Left kidney (tissue), 2 donors: ENCODE data around the gene CBX5. TPM values are rescaled to one million over a fixed set of nuclear protein-coding genes. Genes with fewer than 3 reads are reported as not detected.
"Not testable (repeated sequence)": the region's sequence is repeated elsewhere in the genome, so short reads cannot be mapped to it uniquely, and the experiment has no call there.

Source experiments
- DNase-seq: peaks from one replicate; pipeline ENCODE4 v3.0.0-alpha.2; 2013
- polyA plus RNA-seq: library from polyadenylated mRNA; unstranded; fragments of 120-200 nt; gene quantifications from one replicate; pipeline ENCODE4 v1.2.1, GENCODE V29; 2013; ENCODE audit not compliant: insufficient read length

The CBX5 gene
- polyA plus RNA-seq, 1 donor: 169 TPM

DNA sequence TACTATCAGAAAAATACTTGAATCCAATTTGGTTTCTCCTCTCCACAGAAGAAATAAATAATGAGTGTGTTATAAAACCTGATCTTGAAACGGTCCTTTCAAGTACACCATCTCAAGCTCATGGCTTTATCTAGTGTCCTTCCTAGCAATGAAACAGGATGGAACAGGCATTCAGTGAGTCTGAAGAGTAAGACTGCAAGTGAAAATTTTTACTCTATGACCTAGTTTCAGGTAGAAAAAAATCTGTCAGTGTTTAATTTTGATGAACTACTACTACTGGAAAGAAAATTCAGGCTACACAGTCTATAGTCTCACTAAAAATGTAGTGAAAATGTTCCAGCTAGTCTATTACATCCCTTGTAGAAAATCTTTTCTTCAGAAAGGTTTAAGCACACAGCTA lies 7.7 kb downstream of the CBX5 start:
- no peak for DNase-seq

DNA sequence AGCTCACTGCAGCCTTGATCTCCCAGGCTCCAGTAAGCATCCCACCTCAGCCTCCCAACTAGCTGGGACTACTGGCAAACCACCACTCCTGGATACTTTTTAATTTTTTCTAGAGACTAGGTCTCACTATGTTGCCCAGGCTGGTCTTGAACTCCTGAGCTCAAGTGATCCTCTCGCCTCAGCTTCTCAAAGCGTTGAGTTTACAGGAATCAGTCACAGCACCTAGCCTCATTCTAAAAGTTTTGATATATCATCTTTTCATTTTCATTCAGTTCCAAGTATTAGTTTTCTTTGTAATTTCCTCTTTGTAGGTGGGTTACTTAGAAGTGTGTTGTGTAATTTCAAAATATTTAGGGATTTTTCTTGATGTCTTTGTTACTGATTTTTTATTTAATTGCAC lies 9.6 kb downstream of the CBX5 start:
- DNase-seq: no peak

DNA sequence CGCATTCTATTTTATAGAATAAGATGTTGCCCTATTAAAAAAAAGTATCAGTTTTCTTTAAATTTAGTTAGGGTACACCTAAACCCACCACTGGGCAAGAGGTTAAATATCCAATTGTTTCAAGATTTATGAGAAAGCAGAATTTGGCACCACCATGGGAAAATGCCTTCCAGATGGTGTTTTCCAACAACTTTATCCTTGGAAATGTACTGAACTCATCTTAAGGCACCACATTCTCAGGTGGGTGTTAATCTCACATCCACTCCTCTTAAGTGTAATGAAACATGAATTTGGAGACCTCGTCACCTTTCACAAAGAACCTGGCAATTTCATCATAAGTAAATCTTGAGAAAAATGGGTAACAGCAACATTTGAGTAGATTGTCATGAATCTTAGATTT lies 13.1 kb downstream of the CBX5 start:
- DNase-seq: no peak

DNA sequence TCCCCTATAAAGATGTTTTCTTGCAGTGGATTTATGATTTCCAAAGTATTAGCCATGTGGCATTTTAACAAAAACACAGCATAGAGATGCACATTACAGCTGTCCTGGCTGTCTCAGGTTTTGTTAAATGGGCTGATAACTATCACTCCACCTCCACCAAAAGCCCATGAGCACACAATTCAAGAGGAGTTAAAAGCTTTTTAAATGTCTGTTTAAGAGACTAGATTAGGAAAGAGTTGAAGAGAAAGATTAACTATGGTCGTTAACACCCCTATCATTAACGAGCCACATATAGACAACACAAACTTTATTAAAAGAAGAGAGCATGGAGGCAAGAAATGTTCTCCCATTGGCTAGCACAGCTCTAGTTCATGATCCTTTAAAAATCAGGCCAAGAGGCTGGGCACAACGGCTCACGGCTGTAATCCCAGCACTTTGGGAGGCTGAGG lies 14.5 kb downstream of the CBX5 start:
- no peak for DNase-seq

DNA sequence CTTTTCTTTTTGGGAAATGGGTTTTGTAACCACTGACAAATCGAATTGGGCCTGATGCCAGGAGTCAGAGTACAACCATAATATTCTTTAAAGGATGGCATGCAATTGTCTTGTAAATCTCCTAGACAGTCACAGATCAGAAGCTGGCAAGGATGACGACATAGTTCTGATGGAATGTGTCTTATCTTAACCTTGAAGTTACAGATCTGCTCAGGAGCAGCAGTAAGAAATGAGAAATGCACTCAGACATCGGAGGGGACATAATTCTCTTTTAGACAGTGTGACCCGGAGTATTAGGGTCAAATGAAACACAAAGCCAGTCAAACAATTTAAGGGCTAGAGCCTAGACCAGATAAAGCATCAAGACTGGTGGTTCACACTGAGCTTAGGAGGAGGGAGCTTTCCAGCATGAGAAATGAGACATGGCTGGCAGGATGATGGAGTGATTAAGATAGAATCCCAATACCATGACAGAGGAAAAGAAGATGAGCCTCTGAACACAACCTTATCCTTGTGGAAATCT lies 17.5 kb downstream of the CBX5 start:
- peak; percentile 58 for DNase-seq

DNA sequence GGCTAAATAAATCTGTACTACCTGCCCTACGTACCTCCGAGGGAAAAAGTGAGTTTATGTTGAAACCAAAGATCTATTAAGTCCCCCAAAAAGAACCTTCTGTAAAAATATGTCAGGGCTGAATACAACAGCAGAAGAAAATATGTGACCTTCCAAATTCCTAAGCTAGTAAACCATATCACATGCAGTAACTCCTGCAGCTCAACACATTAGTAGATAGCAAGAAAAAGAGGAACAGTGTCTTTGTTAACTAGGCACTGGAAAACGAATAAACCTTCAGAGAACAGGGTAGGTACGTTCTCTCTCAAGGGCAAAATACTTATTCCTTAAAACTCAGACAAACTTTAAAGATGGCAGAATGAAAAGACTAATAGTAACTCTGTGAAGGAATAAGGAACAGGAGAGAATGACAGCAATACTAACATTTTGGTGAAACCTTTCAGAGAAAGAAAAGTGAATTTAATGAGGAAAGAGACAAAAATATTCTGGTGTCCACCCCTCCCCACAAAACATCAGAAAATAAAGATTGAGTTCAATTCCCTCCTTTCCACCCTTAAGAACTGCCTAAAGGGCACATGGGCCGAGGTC lies 18.0 kb downstream of the CBX5 start:
- DNase-seq: peak; percentile 40

DNA sequence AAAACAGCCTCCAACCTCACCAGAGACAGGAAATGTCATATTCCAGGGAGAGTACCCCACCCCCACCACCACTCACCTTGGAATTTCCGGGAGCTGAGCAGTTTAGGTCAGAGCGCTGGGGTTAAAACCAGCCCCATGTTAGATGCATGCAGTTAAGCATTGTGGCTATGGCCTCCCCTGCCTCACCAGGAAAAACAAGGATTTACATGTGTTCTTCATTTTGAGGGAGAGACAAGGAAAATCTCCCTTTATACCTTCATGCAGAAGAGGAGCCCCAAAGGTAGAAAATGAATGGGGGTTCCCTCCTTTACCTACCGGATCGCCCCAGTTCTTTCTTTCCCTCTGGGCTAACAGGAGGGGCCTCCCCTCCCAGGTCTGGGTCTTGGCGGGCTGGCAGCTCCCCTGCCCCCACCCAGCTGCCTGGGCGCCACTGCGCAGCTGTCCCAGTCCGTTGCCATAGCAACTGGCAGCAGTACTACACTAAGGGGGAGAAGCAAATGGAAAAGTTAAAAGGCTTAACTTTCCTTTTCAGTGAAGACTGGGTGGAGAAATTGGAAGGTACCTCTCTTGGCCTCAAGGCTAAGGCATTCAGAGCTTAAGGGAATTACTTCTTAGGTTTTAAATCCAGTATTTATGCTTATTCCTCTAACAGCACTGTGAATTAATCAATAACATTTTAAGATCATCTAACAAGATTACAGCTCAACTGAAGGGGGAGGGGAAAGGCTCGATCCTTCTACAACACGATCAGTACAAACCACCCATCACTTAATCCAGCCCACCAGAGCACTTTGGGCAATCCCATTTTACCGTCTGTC lies 20.5 kb downstream of the CBX5 start:
- DNase-seq: peak; percentile 90

DNA sequence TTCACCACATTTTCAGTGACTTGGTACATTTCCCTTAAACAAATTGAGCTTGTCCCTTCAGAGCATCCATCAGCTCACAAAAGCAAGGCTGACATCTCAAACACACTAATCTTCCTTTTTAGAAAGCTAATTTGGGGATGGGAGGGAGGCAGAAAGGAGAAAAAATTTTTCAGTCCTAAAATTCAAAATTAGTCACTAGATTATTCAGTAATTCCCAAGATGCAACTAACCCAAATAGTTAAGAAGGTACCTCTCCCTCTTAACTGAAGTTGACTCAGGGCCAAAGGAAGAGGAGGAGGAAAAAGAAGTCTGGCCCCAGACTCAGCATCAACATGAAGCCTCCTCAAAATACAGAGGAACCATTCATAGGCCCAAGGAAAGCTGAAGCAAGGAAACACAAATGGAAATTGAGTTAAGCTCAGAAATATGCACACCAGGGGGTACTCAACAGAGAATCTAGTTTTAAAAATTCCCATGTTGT lies 21.7 kb downstream of the CBX5 start:
- no peak for DNase-seq

DNA sequence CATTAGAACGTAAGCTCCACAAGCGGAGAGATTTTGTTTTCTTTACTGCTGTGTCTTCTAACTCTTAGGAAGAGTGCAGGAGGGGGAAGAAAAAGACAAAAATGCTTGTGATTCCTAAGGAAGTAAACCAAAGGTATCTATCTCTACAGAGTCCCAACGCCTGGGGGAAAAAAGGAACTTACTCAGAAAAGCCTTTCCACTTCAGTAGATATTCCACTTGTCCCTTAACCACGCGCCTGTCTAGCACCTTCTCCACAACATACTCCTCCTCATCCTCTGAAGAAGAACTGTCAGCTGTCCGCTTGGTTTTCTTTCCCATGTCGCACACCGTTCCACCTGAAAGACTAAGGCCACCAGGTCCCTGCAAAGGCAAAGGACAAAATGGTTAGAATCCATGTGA lies 22.6 kb downstream of the CBX5 start:
- DNase-seq: no peak

DNA sequence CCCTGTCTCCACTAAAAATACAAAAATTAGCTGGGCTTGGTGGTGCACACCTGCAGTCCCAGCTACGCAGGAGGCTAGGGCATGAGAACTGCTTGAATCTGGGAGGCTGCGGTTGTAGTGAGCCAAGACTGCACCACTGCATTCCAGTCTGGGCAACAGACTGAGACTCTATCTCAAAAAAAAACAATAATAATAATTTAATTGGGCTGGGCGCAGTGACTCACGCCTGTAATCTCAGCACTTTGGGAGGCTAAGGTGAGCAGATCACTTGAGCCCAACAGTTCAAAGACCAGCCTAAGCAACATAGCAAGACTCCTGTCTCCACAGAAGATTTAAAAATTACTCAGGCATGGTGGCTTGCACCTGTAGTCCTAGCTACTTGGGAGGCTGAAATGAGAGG lies 26.7 kb downstream of the CBX5 start:
- no peak for DNase-seq

DNA sequence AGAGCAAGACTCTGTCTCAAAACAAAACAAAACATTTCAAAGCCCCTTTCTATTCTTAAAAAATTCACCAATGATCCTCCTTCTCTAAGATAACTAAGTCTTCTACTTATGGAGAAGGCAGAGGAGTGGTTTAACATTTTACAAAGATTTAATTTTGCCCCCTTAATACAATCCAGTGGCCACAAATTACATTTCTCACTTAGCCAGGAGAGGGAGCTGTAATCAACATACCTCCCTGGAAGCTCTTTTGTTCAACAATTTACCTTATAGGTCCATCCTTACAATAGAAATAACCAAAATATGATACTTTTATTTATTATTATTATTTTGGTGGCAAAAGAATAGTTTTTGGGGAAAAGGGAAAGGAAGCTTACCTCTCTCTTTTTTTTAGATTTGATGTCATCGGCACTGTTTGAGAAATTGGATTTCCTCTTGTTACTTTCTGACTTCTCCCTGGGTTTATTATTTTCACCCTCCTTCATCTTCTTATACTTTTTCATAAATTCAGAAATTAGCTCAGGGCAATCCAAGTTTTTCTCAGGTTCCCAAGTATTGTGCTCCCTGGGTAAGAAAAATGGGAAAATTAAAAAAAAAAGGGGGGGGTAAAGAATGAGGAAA lies 28.1 kb downstream of the CBX5 start:
- no peak for DNase-seq

DNA sequence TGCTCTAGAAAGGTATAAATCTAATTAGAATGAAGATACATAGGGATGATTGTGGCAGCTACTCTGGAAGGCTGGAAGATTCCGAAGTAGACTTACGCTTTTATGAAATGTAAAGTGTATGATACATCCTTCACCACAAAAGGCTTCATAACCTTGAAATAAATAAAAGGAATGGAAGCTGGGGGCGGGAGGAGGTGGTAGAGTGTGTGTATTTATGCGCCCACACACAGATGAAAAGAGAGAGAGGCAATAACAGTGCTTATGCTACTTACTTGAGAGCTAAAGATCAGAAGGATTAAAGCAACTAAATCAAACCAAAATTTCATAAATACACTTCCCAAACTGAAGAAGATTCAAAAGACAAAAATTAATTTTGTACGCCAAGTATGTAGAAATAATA lies 30.4 kb downstream of the CBX5 start:
- DNase-seq: no peak

DNA sequence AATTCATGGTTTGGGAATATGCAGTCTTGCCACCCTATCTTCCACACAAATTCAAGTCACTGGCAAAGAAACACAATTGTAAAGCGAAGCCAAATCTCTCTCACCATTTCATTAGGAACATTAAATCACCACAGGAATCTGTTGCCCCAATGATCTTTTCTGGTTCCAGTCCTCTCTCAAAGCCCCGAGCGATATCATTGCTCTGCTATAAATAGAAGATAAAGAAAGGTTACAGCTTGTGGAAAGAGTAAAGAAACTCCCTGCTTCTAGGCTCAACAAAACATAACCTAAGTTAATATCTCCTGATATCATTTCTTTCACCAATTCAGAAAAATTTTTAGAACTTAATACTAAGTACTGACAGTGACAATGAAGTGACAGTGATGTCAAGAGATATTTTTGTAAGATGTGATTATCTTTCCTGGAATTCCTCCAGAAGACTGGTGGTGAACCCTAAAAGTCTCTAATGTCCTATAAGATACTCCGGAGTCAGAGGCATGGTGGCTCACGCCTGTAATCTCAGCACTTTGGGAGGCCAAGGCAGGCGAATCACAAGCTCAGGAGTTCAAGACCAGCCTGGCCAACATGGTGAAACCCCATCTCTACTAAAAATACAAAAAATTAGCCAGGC lies 33.8 kb downstream of the CBX5 start:
- no peak for DNase-seq

DNA sequence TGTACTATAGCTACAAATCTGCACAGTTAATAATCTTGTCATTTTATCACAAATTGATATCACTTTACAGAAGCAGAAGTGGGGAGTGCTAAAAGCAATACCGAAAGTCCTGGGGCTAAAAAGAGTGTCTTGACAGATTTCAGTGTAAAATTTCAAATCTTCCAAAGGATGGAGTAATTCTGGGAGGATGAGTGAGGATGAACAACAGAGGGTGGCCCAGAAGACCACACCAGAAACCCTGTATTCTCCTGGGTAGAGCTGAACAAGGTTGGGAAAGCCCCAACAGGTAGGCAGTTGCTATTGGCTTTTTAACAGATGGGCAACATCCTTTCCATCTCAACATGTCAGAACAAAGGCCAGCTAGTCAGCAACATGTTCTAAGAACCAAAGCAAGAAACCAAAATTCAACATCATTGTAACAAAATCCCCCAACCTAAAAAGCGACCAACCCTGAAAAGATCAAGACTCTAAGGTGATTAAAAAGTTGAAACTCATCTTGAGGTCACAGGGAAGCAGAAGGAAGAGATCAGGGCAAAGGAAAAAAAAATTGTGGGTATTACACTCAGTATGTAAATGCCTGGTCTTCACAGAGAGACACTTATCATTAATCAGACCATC lies 38.8 kb downstream of the CBX5 start:
- DNase-seq: no peak

DNA sequence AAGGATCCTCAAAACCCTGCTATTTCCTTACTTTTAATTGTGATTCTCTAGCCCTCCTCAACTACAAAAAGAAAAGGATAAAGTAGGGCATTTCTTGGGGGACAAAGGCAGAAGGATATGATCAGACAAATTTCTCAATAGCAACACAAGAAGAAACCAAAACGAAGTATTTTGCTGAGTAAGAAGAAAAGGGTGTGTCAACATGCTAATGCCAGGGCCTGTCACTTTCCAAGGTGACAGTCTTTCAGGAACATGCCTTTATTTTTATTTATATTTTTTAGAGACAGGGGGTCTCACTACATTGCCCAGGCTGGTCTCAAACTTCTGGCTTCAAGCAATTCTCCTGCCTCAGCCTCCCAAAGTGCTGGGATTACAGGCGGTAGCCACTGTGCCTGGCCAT lies 39.8 kb downstream of the CBX5 start:
- no peak for DNase-seq

DNA sequence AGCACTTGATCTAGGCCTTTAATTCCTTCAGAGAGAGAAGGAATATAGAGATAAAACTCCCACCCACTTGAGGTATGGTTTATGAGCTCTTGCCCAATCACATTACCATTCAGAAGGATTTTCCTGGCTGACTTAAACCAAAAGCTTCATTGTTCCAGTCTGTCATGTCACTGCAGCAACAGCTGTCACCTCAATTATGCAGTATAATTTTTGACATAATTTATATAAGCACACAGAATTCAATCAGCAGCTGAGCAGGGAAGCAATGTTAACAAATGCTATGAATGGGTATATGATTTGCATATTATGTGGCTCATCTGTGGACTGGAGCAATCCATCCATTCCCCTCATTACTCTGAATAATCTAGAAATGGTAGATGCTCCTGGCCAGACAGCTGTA lies 40.3 kb downstream of the CBX5 start:
- no peak for DNase-seq

DNA sequence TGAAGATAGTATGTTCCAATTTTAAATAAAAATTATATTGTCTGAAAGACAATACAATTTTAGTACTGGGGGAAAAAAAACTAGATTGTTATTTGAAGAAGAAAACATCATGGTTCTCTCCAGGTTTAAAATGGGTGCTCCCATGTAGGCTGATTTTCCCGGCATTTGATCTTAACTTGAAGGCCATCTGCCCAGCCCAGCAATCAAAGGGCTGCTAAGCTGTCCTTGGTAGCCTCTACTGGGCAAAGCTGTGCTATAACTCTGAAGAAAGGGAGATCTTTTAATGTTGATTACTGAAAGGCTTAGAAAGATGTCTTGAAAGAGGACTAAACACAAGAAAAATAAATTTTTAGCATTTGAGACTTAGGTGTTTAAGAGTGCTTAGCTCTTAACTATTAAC lies 41.4 kb downstream of the CBX5 start:
- no peak for DNase-seq

DNA sequence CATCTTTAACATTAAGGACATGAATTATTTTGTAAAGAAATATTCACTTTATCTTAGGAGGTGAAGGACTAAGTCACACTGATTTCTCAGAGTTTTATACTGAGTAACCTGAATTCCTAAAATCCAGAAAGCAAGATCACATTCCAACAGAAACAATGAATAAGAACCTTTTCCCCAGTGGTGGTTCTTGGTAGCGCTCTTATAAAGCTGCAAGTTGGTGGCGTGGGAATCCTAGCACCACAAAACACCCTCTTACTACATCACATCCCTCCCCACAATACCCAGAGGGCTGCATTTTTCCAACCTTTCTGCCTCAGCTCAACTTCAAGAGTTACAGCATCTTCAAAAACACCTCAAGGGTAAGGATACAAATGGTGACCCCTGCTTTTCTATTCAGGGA lies 47.1 kb downstream of the CBX5 start:
- DNase-seq: no peak

DNA sequence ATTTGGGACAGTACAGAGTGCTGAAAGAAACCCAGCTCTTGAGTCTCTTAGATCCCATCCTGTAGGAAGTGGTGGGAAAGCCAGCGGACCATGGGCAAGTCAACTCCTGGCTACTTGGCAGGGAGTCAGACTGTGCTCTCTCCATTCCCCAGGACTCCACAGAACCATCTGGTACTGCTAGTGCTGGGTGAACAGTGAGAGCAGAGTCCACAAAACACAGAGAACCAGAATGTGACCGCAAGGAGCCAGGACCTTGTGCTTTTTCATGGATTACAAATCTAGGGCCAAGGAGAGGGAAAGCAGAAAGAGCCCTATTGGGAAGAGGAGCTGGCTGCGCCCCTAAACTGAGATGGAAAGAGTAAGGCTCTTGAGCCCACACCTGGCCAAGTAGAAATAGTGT lies 48.7 kb downstream of the CBX5 start:
- DNase-seq: not testable (repeated sequence)

DNA sequence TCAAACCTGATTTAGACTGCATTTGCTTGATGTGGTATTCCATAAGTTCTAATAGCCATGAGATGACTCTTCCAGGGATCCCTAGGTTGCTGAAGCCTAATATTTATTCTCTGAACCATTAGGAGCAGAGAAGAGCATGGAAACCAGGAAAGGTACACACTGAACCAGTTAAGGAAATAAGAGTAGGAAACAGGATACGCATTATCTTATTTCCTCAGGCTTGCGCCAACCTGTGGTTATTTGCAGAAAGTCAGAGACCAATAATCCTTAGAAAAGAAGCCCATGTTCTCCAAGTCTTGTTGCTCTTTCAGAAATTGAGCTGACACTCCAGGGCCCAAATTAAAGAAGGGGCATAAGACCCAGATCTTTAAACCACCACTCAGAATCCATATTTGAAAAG lies 49.4 kb downstream of the CBX5 start:
- no peak for DNase-seq

DNA sequence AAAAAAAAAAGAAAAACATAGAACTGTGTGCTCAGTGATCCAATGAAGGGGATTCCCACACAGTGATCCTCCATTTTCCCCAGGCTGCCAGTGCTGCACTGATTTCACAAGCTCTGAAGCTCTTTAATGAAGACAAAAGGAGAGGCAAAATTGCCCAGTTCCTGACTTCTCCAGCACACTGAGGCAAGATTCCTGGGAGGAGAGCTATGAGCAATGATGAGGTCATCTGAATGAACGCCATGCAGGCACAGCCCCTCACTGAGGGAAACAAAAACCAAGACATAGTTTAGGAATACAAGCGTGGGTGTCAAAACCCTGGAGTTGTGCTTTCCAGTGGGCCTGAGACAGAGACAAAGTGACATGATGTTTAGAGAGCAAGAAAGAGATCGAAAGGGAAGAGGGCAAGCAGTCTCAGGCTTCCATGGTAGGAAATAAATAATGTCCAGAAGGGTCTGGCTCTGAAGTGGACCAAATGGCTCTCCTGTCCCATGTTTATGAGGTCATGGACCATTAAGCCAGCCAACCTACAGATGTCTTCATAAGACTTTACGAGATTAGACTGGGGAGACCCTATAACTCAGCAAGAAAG lies 50.2 kb downstream of the CBX5 start:
- DNase-seq: peak; percentile 79

DNA sequence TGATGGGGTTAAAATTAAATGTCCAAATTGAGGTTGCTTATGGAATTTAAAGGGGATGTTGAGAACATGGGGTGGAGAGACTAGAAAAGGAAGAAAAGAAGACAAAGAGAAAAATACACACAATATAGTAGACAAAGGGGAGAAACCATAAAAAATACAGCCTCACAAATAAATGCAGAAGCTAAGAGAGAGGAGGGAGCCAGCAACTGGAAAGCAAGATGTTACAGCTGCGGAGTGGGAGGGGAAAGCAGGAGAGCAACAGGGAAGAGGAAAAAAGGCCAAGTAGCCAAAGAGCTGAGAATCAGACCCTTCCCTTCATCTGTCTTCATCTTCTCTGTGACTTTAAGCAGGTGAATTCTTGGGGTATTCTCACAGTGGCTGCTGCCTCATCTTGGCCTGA lies 51.5 kb downstream of the CBX5 start:
- no peak for DNase-seq
